Duodenal mucosa (tissue), 2 donors: ENCODE results near the gene TAS2R41.
"Not testable (repeated sequence)": the region's sequence is repeated elsewhere in the genome, so short reads cannot be mapped to it uniquely, and the experiment has no call there.

Experiments used
- H3K27ac ChIP-seq: one replicate; pipeline ENCODE4 v1.7.0; 2013; ENCODE audit warnings: low read depth, low read length
- H3K27me3 ChIP-seq, 2 donors: one replicate each; pipeline ENCODE4 v1.7.0; 2013; ENCODE audit warnings: low read length in 2 of 2, control low read depth in 1 of 2; ENCODE audit not compliant: insufficient read depth in 2 of 2, control insufficient read depth in 1 of 2
- H3K36me3 ChIP-seq, 2 donors: one replicate each; pipeline ENCODE4 v1.7.0; 2013; ENCODE audit warnings: low read length in 2 of 2, control low read depth in 1 of 2; ENCODE audit not compliant: insufficient read depth in 2 of 2, control insufficient read depth in 1 of 2
- H3K4me1 ChIP-seq, 2 donors: one replicate each; pipeline ENCODE4 v1.7.0; 2013; ENCODE audit warnings: low read length in 2 of 2, control low read depth in 1 of 2; ENCODE audit not compliant: insufficient read depth in 2 of 2, control insufficient read depth in 1 of 2
- H3K4me3 ChIP-seq, 2 donors: one replicate each; pipeline ENCODE4 v1.7.0; 2013; ENCODE audit warnings: low read length in 2 of 2, low read depth in 1 of 2
- H3K9ac ChIP-seq, 2 donors: one replicate each; pipeline ENCODE4 v1.7.0; 2013; ENCODE audit warnings: low read length in 2 of 2, low read depth in 1 of 2
- H3K9me3 ChIP-seq, 2 donors: one replicate each; pipeline ENCODE4 v1.7.0; 2013; ENCODE audit warnings: low read length in 2 of 2, control low read depth in 1 of 2; ENCODE audit not compliant: control insufficient read depth in 1 of 2

TAS2R41 gene

GRCh38 chr7:143467724-143468123, 9.9 kb upstream of the TAS2R41 start:
- H3K4me3 ChIP-seq: no peak overlapping the region
- no peaks in the 10 kb centered on the region for H3K9me3 ChIP-seq
- H3K4me1 ChIP-seq: peaks cover 0 to 6% of the 10 kb centered on the region in 2 donors
- H3K27ac ChIP-seq: no peak overlapping the region
- H3K9ac ChIP-seq: no peak overlapping the region
- no peaks in the 10 kb centered on the region for H3K36me3 ChIP-seq
- H3K27me3 ChIP-seq: no peaks in the 10 kb centered on the region

- H3K27me3 ChIP-seq, H3K27ac ChIP-seq, H3K4me3 ChIP-seq, H3K9ac ChIP-seq, H3K9me3 ChIP-seq, H3K36me3 ChIP-seq, H3K4me1 ChIP-seq: not testable (repeated sequence)
These were observed 5.5 kb upstream of the TAS2R41 start for GRCh38 chr7:143472071-143472689.

- Histone ChIP-seq H3K27me3 (no peaks in the 10 kb centered on the region), H3K9me3 (no peaks in the 10 kb centered on the region), H3K36me3 (no peaks in the 10 kb centered on the region), H3K9ac (no peak overlapping the region), H3K4me3 (no peak overlapping the region), H3K27ac (no peak overlapping the region), H3K4me1 (peaks cover 5 to 8% of the 10 kb centered on the region in 2 donors)
These were observed 1.5 kb downstream of the TAS2R41 start for GRCh38 chr7:143479055-143479766.

- H3K4me3 ChIP-seq: no peak overlapping the region
- H3K36me3 ChIP-seq: no peaks in the 10 kb centered on the region
- no peak overlapping the region for H3K9ac ChIP-seq
- no peaks in the 10 kb centered on the region for H3K27me3 ChIP-seq
- peaks cover 5 to 8% of the 10 kb centered on the region in 2 donors for H3K4me1 ChIP-seq
- H3K9me3 ChIP-seq: no peaks in the 10 kb centered on the region
- no peak overlapping the region for H3K27ac ChIP-seq
These were observed 2.8 kb downstream of the TAS2R41 start for GRCh38 chr7:143480501-143480900.

GRCh38 chr7:143484119-143484518, 6.4 kb downstream of the TAS2R41 start:
- Histone ChIP-seq H3K27ac (no peak overlapping the region), H3K36me3 (no peaks in the 10 kb centered on the region)

GRCh38 chr7:143485094-143485493, 7.4 kb downstream of the TAS2R41 start:
- H3K4me1 ChIP-seq: peaks cover 0 to 15% of the 10 kb centered on the region in 2 donors
- H3K4me3 ChIP-seq: no peak overlapping the region
- H3K27ac ChIP-seq: no peak overlapping the region
- no peaks in the 10 kb centered on the region for H3K27me3 ChIP-seq
- H3K9ac ChIP-seq: no peak overlapping the region
- no peaks in the 10 kb centered on the region for H3K9me3 ChIP-seq
- no peaks in the 10 kb centered on the region for H3K36me3 ChIP-seq

More at GRCh38 chr7:143484119-143484518, 6.4 kb downstream of the TAS2R41 start:
- Histone ChIP-seq H3K4me3 (no peak overlapping the region), H3K9ac (no peak overlapping the region), H3K4me1 (peaks cover 0 to 15% of the 10 kb centered on the region in 2 donors), H3K27me3 (no peaks in the 10 kb centered on the region), H3K9me3 (no peaks in the 10 kb centered on the region)

- Histone ChIP-seq H3K27me3 (no peaks in the 10 kb centered on the region), H3K27ac (no peak overlapping the region), H3K9me3 (no peaks in the 10 kb centered on the region), H3K9ac (no peak overlapping the region), H3K36me3 (no peaks in the 10 kb centered on the region), H3K4me1 (peaks cover 0 to 15% of the 10 kb centered on the region in 2 donors), H3K4me3 (no peak overlapping the region)
These were observed 7.8 kb downstream of the TAS2R41 start for GRCh38 chr7:143485500-143485899.

GRCh38 chr7:143486266-143486665, 8.6 kb downstream of the TAS2R41 start:
- not testable (repeated sequence) for H3K4me3 ChIP-seq, H3K36me3 ChIP-seq, H3K27ac ChIP-seq, H3K9ac ChIP-seq, H3K9me3 ChIP-seq, H3K27me3 ChIP-seq
- peaks cover 0 to 15% of the 10 kb centered on the region in 2 donors for H3K4me1 ChIP-seq

- H3K9me3 ChIP-seq: no peaks in the 10 kb centered on the region
- no peak overlapping the region for H3K9ac ChIP-seq
- H3K36me3 ChIP-seq: no peaks in the 10 kb centered on the region
- H3K4me1 ChIP-seq: peaks cover 0 to 20% of the 10 kb centered on the region in 2 donors
- H3K27me3 ChIP-seq: no peaks in the 10 kb centered on the region
- no peak overlapping the region for H3K27ac ChIP-seq
- H3K4me3 ChIP-seq: no peak overlapping the region
These were observed 9.4 kb downstream of the TAS2R41 start for GRCh38 chr7:143487061-143487460.

- Histone ChIP-seq H3K27me3 (no peaks in the 10 kb centered on the region), H3K27ac (no peak overlapping the region), H3K4me1 (peaks cover 0 to 20% of the 10 kb centered on the region in 2 donors), H3K9ac (no peak overlapping the region), H3K9me3 (no peaks in the 10 kb centered on the region), H3K36me3 (no peaks in the 10 kb centered on the region), H3K4me3 (no peak overlapping the region)
These were observed 9.9 kb downstream of the TAS2R41 start for GRCh38 chr7:143487566-143487965.
